ENCODE results near the gene RC3H2. TPM values are rescaled to one million over a fixed set of nuclear protein-coding genes. Genes with fewer than 3 reads are reported as not detected.
"Not testable (repeated sequence)": the region's sequence is repeated elsewhere in the genome, so short reads cannot be mapped to it uniquely, and the experiment has no call there.

RC3H2 gene
- total RNA-seq, 1 donor from 2014 or later, result 56.7 TPM

GRCh38 chr9:122860319-122861142, 44.6 kb downstream of the RC3H2 start:
- Histone ChIP-seq H3K9me3 (ENCODE audit: low read depth) (no peaks in the 10 kb centered on the region), H3K4me2 (no peak overlapping the region), H2AFZ (replicated peaks) (no peak overlapping the region), H3K79me2 (ENCODE audit: low read depth) (no peaks in the 10 kb centered on the region), H3K27ac (no peak overlapping the region), H4K20me1 (ENCODE audit: low read depth) (no peaks in the 10 kb centered on the region), H3K9ac (no peak overlapping the region), H3K4me3 (no peak overlapping the region), H3K4me1 (no peaks in the 10 kb centered on the region), H3F3A (ENCODE audit: low read depth) (no peaks in the 10 kb centered on the region), H3K36me3 (peaks cover 32% of the 10 kb centered on the region), H3K27me3 (no peaks in the 10 kb centered on the region)
- no peak for TF ChIP-seq EZH2 (IDR thresholded peaks at IDR 0.05)
- H3K4me1 Mint-ChIP-seq, result no peaks in the 10 kb centered on the region
- H3K27ac Mint-ChIP-seq, result no peak overlapping the region
- H3K9me3 Mint-ChIP-seq, result no peaks in the 10 kb centered on the region
- no peak overlapping the region for H3K4me3 Mint-ChIP-seq
- peaks cover 40% of the 10 kb centered on the region for H3K36me3 Mint-ChIP-seq
- H3K27me3 Mint-ChIP-seq (ENCODE audit: insufficient read depth, low read depth), result no peaks in the 10 kb centered on the region
- no peak for DNase-seq (ENCODE audit: low spot score)

- H3K36me3 Mint-ChIP-seq, result peaks cover 45% of the 10 kb centered on the region
Measured at GRCh38 chr9:122857815-122858214, 47.3 kb downstream of the RC3H2 start.

DNA sequence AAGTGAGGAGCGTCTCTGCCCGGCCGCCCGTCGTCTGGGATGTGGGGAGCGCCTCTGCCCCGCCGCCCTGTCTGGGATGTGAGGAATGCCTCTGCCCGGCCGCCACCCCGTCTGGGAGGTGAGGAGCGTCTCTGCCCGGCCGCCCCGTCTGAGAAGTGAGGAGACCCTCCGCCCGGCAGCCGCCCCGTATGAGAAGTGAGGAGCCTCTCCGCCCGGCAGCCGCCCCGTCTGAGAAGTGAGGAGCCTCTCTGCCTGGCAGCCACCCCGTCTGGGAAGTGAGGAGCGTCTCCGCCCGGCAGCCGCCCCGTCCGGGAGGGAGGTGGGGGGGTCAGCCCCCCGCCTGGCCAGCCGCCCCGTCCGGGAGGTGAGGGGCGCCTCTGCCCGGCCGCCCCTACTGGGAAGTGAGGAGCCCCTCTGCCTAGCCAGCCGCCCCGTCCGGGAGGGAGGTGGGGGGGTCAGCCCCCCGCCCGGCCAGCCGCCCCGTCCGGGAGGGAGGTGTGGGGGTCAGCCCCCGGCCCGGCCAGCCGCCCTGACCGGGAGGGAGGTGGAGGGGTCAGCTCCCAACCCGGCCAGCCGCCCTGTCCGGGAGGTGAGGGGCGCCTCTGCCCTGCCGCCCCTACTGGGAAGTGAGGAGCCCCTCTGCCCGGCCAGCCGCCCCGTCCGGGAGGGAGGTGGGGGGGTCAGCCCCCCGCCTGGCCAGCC, 52.9 kb downstream of the RC3H2 start:
- H3K9me3 ChIP-seq (ENCODE audit: low read depth); H3K4me1 Mint-ChIP-seq; H4K20me1 ChIP-seq (ENCODE audit: low read depth); DNase-seq (ENCODE audit: low spot score); H3K4me3 ChIP-seq; H3K27me3 ChIP-seq; H3K4me3 Mint-ChIP-seq; H3K9me3 Mint-ChIP-seq; H3K27me3 Mint-ChIP-seq (ENCODE audit: insufficient read depth, low read depth); H3K79me2 ChIP-seq (ENCODE audit: low read depth); H3K27ac ChIP-seq; H3F3A ChIP-seq (ENCODE audit: low read depth); H3K4me1 ChIP-seq; H3K27ac Mint-ChIP-seq; H3K4me2 ChIP-seq; H3K9ac ChIP-seq; H2AFZ ChIP-seq (replicated peaks): not testable (repeated sequence)
- H3K36me3 Mint-ChIP-seq, result peaks cover 36% of the 10 kb centered on the region
- H3K36me3 ChIP-seq, result peaks cover 66% of the 10 kb centered on the region

More at GRCh38 chr9:122857815-122858214, 47.3 kb downstream of the RC3H2 start:
- no peak for TF ChIP-seq EZH2phosphoT487 (IDR thresholded peaks at IDR 0.05)
- no peak for TF ChIP-seq EZH2 (IDR thresholded peaks at IDR 0.05)
- TF ChIP-seq CTCF (IDR thresholded peaks at IDR 0.05), result no peak
- H3K79me2 ChIP-seq (ENCODE audit: low read depth), result no peaks in the 10 kb centered on the region
- no peak overlapping the region for H3K27ac ChIP-seq
- H3F3A ChIP-seq (ENCODE audit: low read depth), result no peaks in the 10 kb centered on the region
- H3K9ac ChIP-seq, result no peak overlapping the region
- H3K4me3 Mint-ChIP-seq, result no peak overlapping the region
- H3K27me3 Mint-ChIP-seq (ENCODE audit: insufficient read depth, low read depth), result no peaks in the 10 kb centered on the region
- H3K27me3 ChIP-seq, result no peaks in the 10 kb centered on the region
- no peaks in the 10 kb centered on the region for H3K4me1 Mint-ChIP-seq
- H3K9me3 ChIP-seq (ENCODE audit: low read depth), result no peaks in the 10 kb centered on the region
- DNase-seq (ENCODE audit: low spot score), result no peak
- peaks cover 55% of the 10 kb centered on the region for H3K36me3 ChIP-seq
- H3K4me1 ChIP-seq, result no peaks in the 10 kb centered on the region
- H3K4me3 ChIP-seq, result no peak overlapping the region
- H4K20me1 ChIP-seq (ENCODE audit: low read depth), result no peaks in the 10 kb centered on the region
- H3K4me2 ChIP-seq, result no peak overlapping the region
- no peak overlapping the region for H3K27ac Mint-ChIP-seq
- H3K9me3 Mint-ChIP-seq, result peaks cover 6% of the 10 kb centered on the region
- H2AFZ ChIP-seq (replicated peaks), result no peak overlapping the region

DNA sequence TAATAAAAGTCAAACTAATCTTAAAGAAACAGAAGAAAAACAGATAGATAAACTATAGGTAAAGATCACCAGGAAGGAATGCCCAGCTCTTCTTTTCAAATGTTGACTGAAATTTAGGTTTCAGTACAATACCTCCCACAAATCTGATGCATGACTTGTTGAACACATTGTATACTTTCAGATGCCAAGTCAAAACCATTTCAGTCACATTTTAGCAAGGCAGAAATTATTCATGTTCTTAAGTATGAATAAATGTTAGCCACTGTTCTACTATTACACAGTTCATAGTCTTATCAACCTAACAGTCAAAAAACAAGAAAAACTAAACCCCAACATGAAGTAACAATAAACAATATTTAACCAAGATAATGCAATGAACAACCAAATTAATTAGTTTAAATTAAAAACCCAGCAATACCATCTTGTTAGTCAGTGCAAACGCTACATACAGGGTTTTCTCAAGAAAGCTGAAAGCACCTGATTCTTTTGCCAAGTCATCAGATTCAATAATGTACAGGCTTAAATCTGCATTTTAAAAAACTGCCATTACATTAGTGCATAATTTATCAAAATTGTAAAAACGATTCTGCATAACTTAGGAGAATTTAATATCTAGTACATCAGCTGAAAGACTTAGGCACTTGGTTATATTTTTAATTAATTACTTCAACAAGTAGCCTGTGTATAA, 56.8 kb downstream of the RC3H2 start:
- Histone ChIP-seq H3K9ac (no peak overlapping the region), H3K4me1 (no peaks in the 10 kb centered on the region), H3K4me3 (no peak overlapping the region), H3K9me3 (ENCODE audit: low read depth) (no peaks in the 10 kb centered on the region), H3K4me2 (no peak overlapping the region), H4K20me1 (ENCODE audit: low read depth) (no peaks in the 10 kb centered on the region), H3K27me3 (no peaks in the 10 kb centered on the region), H2AFZ (replicated peaks) (no peak overlapping the region), H3F3A (ENCODE audit: low read depth) (no peaks in the 10 kb centered on the region), H3K79me2 (ENCODE audit: low read depth) (no peaks in the 10 kb centered on the region), H3K27ac (no peak overlapping the region), H3K36me3 (peaks cover 36% of the 10 kb centered on the region)
- no peak for TF ChIP-seq CTCF (IDR thresholded peaks at IDR 0.05)
- no peak for TF ChIP-seq EZH2 (IDR thresholded peaks at IDR 0.05)
- no peak for TF ChIP-seq EZH2phosphoT487 (IDR thresholded peaks at IDR 0.05)
- no peaks in the 10 kb centered on the region for H3K9me3 Mint-ChIP-seq
- H3K36me3 Mint-ChIP-seq, result peaks cover 17% of the 10 kb centered on the region
- H3K27me3 Mint-ChIP-seq (ENCODE audit: insufficient read depth, low read depth), result no peaks in the 10 kb centered on the region
- H3K4me3 Mint-ChIP-seq, result no peak overlapping the region
- H3K4me1 Mint-ChIP-seq, result no peaks in the 10 kb centered on the region
- H3K27ac Mint-ChIP-seq, result no peak overlapping the region
- DNase-seq (ENCODE audit: low spot score), result no peak
